ENCODE data around the gene TMEM135.
"Not testable (repeated sequence)": the region's sequence is repeated elsewhere in the genome, so short reads cannot be mapped to it uniquely, and the experiment has no call there.

TMEM135 gene

GRCh38 chr11:87148749-87149148 is 111.0 kb downstream of the TMEM135 start:
- no peak for DNase-seq (ENCODE audit: low read depth)
- TF ChIP-seq, protein P1, sequence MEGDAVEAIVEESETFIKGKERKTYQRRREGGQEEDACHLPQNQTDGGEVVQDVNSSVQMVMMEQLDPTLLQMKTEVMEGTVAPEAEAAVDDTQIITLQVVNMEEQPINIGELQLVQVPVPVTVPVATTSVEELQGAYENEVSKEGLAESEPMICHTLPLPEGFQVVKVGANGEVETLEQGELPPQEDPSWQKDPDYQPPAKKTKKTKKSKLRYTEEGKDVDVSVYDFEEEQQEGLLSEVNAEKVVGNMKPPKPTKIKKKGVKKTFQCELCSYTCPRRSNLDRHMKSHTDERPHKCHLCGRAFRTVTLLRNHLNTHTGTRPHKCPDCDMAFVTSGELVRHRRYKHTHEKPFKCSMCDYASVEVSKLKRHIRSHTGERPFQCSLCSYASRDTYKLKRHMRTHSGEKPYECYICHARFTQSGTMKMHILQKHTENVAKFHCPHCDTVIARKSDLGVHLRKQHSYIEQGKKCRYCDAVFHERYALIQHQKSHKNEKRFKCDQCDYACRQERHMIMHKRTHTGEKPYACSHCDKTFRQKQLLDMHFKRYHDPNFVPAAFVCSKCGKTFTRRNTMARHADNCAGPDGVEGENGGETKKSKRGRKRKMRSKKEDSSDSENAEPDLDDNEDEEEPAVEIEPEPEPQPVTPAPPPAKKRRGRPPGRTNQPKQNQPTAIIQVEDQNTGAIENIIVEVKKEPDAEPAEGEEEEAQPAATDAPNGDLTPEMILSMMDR (conservative IDR thresholded peaks at IDR 0.05; ENCODE audit: control insufficient read depth, insufficient read depth, low read depth, low read length) = no peak

DNA sequence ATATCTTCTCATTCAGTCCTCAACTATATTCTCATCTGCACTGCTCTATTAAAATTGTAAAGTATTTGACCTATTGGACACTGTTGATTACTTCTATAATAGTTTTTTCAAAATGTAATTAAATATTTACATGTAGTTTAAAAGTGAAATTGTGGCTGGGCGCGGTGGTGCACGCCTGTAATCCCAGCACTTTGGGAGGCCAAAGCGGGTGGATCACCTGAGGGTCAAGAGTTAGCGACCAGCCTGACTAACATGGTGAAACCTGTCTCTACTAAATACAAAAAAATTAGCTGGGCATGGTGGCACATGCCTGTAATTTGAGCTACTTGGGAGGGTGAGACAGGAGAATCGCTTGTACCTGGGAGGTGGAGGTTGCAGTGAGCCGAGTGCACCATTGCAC is 112.0 kb downstream of the TMEM135 start:
- H3K4me3 ChIP-seq (ENCODE audit: control insufficient read depth, low read depth, low read length); DNase-seq (ENCODE audit: low read depth): not testable (repeated sequence)

More at GRCh38 chr11:87148749-87149148, 111.0 kb downstream of the TMEM135 start:
- no peak overlapping the region for H3K4me3 ChIP-seq (ENCODE audit: control insufficient read depth, low read depth, low read length)

DNA sequence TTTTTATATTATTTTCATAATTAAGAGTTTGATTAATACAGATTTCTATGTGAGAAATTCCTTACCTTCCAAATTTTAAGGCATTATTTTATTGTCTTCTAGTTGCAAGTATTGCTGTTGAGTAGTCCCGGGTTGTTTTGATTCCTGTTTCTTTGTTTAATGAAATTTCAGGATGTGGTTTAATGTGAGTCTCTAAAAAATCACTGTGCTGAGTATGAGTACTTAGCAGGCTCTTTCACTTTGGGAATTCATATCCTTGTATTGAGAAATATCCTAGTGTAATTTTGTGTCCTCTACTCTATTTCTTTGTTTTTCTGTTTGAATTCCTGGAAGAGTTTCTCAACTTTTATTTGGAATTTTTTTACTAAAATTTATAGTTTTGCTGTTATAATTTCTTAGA is 113.2 kb downstream of the TMEM135 start:
- peak; percentile 58 for DNase-seq (ENCODE audit: low read depth)
- no peak overlapping the region for H3K4me3 ChIP-seq (ENCODE audit: control insufficient read depth, low read depth, low read length)
- TF ChIP-seq, protein P1 (conservative IDR thresholded peaks at IDR 0.05; ENCODE audit: control insufficient read depth, insufficient read depth, low read depth, low read length) = no peak

GRCh38 chr11:87154246-87154645 is 116.5 kb downstream of the TMEM135 start:
- no peak overlapping the region for H3K4me3 ChIP-seq (ENCODE audit: control insufficient read depth, low read depth, low read length)
- TF ChIP-seq, protein P1 (conservative IDR thresholded peaks at IDR 0.05; ENCODE audit: control insufficient read depth, insufficient read depth, low read depth, low read length) = no peak
- no peak for DNase-seq (ENCODE audit: low read depth)

DNA sequence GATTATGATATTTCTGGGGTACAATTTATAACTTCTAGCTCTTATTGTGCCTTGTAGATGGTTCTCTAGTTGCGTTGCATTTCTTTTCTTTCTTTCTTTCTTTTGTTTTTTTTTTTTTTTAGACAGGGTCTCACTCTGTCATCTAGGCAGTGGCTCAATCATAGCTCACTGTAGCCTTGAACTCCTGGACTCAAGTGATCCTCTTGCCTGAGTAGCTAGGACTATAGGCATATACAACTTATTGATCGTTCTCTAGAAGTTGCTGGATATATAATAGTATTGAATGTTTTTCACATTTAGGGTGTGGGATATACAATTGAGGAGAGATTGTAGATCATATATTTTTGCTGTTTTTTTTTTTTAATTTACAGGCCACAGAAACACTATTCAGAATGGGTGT is 119.2 kb downstream of the TMEM135 start:
- DNase-seq (ENCODE audit: low read depth) = no peak
- no peak overlapping the region for H3K4me3 ChIP-seq (ENCODE audit: control insufficient read depth, low read depth, low read length)
- TF ChIP-seq, protein P1 (conservative IDR thresholded peaks at IDR 0.05; ENCODE audit: control insufficient read depth, insufficient read depth, low read depth, low read length) = no peak

GRCh38 chr11:87169076-87169475 is 131.3 kb downstream of the TMEM135 start:
- DNase-seq (ENCODE audit: low read depth); H3K4me3 ChIP-seq (ENCODE audit: control insufficient read depth, low read depth, low read length): not testable (repeated sequence)

DNA sequence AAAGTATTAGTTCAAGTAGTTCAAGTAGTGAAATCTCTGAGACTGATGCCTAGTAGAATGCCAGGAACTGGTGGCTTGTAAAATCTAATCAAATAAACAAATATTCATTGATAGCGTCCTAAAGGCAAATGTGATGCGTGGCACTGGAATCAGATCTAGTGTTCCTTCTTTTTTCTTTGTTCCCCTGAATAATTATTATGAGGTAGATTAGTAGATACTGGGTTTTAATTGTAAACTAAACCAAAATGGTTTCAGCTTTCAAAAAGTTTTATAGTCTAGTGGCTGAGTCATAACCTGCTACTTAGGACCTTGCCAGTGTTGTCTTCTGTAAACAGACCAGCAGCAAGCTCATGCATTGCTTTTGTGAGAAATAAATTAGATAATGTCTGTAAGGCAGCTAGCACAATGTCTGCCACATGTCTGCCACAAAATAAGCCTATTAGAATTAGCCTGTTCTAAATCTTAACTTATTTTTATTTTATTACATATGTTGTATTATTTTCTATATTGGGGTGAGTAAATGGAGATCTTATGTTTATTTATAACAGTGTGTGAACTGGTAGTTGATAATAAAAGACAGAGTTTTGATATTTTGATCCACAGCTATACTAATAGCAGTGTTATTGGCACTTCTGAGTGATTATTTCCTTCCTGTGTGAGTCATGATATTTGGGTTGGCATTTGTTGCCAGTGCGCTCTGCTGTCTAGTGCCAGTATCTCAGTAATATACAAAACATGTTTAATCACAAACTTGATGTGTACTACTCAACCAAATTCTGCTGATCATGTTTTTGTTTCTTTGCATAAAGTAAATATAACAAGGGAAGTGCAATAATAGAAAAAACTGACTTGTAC is 135.7 kb downstream of the TMEM135 start:
- TF ChIP-seq, protein P1 (conservative IDR thresholded peaks at IDR 0.05; ENCODE audit: control insufficient read depth, insufficient read depth, low read depth, low read length) = no peak
- peak; percentile 63 for DNase-seq (ENCODE audit: low read depth)

GRCh38 chr11:87174870-87175269 is 137.1 kb downstream of the TMEM135 start:
- no peak for DNase-seq (ENCODE audit: low read depth)
- H3K4me3 ChIP-seq (ENCODE audit: control insufficient read depth, low read depth, low read length) = no peak overlapping the region
- TF ChIP-seq, protein P1 (conservative IDR thresholded peaks at IDR 0.05; ENCODE audit: control insufficient read depth, insufficient read depth, low read depth, low read length) = no peak

More for the DNA sequence above, 135.7 kb downstream of the TMEM135 start:
- H3K4me3 ChIP-seq (ENCODE audit: control insufficient read depth, low read depth, low read length) = no peak overlapping the region

Data from fibroblast of mammary gland (primary cell).